Measurements from ENCODE around the gene KRI1.

Gene KRI1

GRCh38 chr19:10565567-10566407 lies at the start of gene KRI1:
TSS of gene KRI1 (minus strand) at chr19:10566010. CDS start at chr19:10565999, 11 bp downstream.
- DNase-seq (ENCODE audit: low spot score): peak; percentile 99

DNA sequence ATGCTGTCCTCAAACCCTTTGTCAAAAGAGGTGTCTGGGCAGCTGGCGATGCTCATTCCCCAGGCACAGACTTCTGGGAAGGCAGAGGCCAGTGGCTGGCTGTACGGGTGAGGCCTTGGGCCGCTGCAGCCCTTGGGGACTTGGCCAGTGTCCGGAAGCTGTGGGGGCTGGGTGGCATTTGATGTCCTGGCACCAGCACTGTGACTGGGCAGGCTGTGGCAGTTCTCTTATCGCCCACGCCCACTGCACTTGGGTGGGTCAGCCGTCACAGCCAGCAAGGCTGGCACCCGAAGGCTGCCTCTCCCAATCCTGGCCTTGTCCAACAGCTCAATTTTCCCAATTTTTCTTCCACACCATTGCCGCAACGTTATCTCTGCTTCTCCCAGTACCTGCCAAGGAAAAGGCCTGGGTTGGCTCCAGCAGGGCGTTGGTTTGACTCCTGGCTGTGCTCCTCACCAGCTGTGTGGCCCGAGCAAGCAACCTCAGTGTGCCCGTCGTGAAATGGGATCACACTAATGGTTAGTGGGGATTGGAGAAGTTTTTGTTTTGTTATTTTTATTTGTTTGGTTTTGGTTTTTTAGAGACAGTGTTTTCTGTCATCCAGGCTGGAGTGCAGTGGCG lies 46.8 kb upstream of the KRI1 start:
- no peak for DNase-seq (ENCODE audit: low spot score)

GRCh38 chr19:10611907-10612306 lies 46.1 kb upstream of the KRI1 start:
- DNase-seq (ENCODE audit: low spot score): no peak

DNA sequence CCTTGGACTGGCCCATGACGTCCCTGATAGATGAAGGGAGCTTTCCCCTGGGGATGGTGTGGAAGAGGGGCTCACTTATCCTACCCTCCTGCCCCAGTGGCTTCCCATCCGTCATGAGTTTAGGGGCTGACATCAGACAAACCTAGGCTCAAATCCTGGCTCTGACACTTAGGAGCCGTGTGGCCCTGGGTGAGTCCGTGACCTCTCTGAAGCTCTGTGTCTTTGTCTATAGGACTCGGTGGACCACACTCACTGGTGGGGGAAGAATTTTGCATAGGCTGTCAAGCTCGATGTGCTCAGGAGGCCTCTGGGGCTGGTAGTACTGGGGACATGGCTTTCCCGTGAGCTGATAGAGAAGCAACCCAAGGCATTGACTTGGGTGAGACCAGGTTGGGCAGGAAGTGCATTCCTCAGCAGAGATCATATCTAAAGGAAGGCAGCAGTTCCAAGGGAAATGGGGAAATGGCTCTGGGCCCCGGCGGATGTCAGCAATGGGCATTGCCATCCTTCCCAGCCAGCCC lies 38.7 kb upstream of the KRI1 start:
- no peak for DNase-seq (ENCODE audit: low spot score)

- DNase-seq (ENCODE audit: low spot score): no peak
These were observed 38.2 kb upstream of the KRI1 start for GRCh38 chr19:10603873-10604459.

- DNase-seq (ENCODE audit: low spot score): peak; percentile 19
These were observed 37.5 kb upstream of the KRI1 start for GRCh38 chr19:10603084-10603872.

DNA sequence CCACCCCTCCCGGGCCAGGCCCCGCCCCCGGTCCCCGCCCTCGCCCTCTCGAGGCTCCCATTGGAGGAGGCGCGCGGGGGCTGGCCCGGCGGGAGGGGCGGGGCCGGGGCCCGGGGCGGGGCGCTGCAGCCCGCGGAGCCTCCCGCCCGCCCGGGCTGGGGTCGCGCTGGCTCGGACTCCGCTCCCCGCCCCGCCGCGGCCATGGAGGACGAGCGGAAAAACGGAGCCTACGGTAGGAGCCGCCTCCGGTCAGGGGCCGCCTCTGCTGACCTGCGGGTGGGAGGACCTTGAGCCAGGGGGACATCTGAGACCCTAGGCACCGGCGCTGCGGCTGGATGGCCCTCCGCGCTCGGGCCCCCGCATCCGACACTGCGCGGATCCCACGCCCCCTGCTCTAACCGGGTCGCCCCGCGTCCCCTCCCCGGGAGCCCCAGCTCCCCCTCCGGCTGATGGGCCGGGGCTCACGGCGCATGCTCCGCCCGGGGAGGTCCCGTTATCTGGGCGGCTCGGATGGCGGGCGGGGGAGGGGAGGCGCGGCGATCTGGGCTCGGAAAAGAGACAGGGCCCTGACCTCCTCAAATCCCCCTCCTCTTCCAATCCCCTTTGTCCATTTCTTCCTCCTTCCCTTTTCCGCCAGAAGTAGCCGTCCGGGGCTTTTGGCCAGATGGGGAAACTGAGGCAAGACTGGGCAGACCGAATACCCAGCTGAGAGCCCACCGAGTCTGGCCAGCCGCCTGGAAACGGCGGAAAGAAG lies 36.7 kb upstream of the KRI1 start:
- peak; percentile 95 for DNase-seq (ENCODE audit: low spot score)

GRCh38 chr19:10601999-10602329 lies 36.2 kb upstream of the KRI1 start:
- no peak for DNase-seq (ENCODE audit: low spot score)

DNA sequence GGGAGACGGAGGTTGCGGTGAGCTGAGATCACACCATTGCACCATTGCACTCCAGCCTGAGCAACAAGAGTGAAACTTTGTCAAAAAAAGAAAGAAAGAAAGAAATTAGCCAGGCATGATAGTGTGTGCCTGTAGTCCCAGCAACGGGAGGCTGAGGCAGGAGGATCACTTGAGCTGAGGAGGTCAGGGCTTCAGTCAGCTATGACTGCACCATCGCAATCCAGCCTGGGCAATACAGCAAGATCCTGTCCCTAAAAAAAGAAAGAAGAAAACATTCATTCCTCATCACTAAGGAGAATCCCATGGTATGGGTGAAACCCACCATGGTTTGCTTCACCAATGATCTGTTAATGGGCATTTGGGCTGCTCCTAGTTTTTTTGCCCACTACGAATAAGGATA lies 34.3 kb upstream of the KRI1 start:
- DNase-seq (ENCODE audit: low spot score): no peak

- no peak for DNase-seq (ENCODE audit: low spot score)
These were observed 28.2 kb upstream of the KRI1 start for GRCh38 chr19:10593820-10594637.

DNA sequence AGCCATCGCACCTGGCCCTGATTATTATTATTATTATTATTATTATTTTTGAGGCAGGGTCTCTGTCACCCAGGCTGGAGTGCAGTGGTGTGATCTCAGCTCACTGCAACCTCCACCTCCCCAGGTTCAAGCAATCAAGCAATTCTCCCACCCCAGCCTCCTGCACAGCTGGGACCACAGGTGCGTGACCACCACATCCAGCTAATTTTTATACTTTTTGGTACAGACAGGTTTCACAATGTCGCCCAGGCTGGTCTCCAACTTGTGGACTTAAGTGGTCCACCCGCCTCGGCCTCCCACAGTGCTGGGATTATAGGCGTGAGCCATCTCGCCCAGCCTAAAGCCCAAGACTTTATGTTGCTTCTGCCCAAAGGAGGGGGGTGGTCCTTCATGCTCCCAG lies 27.3 kb upstream of the KRI1 start:
- no peak for DNase-seq (ENCODE audit: low spot score)

- no peak for DNase-seq (ENCODE audit: low spot score)
These were observed 22.0 kb upstream of the KRI1 start for GRCh38 chr19:10587839-10588150.

DNA sequence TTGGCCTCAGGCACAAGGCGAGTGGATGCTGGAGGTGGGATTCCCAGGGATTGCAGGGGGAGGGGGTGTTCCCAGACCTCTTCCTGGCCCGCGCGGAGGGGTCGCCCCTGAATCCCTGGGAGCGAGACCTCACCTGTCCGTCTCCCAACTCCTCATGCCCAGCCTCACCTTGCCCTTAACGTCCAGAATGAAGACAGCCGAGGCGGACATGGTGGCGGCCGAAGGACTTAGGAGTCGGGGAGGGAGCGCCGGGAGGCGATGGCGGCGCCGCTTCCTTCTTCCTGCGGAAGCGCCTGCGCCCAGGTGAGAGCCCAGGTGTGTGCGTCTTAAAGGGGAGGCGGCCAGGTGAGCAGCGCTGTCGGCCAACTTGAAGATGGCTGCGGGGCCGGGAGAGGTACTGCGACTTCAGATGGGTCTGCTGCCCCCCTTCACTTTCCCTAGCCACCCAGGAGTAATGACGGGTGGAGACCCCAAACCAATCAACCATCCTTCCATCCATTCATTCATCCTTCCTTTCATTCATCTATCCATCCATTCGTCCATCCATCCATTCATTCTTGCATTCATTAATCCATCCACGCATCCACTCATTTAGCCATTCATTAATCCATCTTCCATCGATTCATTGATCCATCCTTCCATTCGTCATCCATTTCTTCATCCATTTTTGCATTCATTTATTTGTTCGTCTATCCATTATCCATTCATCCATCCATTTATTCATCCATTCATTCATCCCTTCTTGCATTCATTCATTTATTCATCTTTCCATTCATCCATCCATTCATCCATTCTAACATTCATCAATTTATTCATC lies 21.4 kb upstream of the KRI1 start, which contains the start of gene AP1M2:
Gene AP1M2, minus strand, starts transcription at position 291 of the 817 bp plus-strand sequence. Its CDS starts 81 bp downstream, at position 210.
- DNase-seq (ENCODE audit: low spot score): no peak

DNA sequence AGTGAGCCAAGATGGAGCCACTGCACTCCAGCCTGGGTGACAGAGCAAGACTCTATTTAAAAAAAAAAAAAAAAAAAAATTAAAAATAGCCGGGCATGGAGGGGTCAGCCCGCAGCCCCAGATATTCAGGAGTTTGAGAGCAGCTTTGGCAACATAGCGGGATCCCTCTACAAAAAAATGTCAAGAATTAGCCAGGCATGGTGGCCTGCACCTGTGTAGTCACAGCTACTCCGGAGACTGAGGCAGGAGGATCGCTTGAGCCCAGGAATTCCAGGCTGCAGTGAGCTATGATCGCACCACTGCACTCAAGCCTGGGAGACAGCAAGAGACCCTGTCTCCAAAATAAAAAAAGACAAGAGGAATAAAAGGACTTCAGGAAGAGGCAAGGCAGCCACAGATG lies 20.6 kb upstream of the KRI1 start:
- no peak for DNase-seq (ENCODE audit: low spot score)

DNA sequence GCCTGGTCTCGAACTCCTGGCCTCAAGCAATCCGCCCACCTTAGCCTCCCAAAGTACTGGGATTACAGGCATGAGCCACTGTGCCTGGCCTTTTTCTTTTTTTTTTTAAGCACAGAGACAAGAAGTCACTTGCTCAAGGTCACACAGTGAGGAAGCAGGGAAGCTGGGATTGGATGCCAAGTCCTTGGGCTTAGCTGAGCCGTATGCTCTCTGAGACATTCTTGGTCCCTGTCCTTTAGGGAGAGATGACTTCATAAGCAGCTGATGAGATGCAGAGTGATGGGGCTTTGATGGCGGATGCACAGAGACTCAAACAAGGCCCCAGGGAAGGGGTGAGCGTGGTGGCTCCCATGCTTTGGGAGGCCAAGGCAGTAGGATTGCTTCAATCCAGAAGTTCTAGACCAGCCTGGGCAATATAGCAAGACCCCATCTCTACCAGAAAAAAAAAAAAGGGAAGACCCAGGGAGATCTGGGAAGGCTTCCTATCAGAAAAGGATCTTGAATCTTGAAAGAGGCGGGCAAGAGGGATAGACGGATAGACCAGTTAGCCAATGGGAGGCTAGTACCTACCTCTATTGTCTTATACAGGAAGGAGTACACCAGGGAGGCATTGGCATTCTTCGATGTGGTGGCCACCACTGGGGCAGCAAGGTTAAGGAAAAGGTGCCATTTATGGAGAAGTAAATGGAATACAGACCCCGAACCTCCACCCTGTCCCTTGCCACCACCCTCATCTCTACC lies 17.4 kb upstream of the KRI1 start:
- DNase-seq (ENCODE audit: low spot score): no peak

DNA sequence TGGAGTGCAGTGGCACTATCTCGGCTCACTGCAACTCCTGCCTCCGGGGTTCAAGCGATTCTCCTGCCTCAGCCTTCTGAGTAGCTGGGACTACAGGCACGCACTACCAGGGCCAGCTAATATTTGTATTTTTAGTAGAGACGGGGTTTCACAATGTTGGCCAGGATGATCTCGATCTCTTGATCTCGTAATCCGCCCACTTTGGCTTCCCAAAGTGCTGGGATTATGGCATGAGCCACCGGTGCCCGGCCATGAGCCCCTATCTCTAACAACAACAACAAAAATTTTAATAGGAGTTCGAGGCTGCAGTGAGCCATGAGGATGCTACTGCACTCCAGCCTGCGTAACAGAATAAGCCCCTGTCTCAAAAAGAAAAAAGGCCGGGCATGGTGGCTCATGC lies 16.3 kb upstream of the KRI1 start:
- DNase-seq (ENCODE audit: low spot score): no peak

DNA sequence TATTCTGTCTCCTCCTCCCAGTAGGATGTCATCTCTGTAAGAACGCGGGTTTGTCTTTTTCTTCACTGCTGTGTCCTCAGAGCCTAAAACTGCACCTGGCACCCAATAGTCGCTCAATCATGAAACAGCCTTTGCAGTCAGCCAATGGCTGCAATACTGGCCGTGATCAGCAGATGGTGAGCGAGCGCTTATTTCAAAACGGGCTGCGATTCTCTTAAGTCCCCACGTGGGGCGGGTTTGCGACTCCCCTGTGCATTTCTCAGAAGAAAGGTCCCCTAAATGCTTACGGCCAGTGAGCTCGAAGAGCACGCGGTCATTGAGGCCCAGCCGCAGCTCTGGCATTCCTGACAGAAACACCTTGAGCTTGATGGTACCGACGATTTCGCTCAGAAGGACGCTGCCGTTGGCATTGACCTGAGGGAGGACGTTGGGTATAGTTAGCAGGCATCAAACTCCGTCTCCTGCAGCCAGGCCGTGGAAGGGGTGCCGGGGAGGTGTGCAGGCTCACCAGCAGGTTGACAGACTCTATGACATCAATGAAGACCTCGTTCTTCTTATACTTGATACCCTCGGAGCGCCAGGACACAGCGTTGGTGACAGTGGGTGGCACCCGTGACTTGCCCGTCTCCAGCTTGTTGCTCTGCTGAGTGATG lies 15.3 kb upstream of the KRI1 start:
- DNase-seq (ENCODE audit: low spot score): peak; percentile 75

- DNase-seq (ENCODE audit: low spot score): no peak
These were observed 12.1 kb upstream of the KRI1 start for GRCh38 chr19:10577951-10578350.

All from HuH-7.5 (cell line).